Left kidney (tissue), 2 donors: ENCODE measurements around the gene ZNF724. TPM values are rescaled to one million over a fixed set of nuclear protein-coding genes. Genes with fewer than 3 reads are reported as not detected.
"Not testable (repeated sequence)": the region's sequence is repeated elsewhere in the genome, so short reads cannot be mapped to it uniquely, and the experiment has no call there.

Experiments used
- DNase-seq: peaks from one replicate; pipeline ENCODE4 v3.0.0-alpha.2; 2013
- polyA plus RNA-seq: library from polyadenylated mRNA; unstranded; fragments of 120-200 nt; gene quantifications from one replicate; pipeline ENCODE4 v1.2.1, GENCODE V29; 2013; ENCODE audit not compliant: insufficient read length

ZNF724 gene
- polyA plus RNA-seq, 1 donor = 8.4 TPM

DNA sequence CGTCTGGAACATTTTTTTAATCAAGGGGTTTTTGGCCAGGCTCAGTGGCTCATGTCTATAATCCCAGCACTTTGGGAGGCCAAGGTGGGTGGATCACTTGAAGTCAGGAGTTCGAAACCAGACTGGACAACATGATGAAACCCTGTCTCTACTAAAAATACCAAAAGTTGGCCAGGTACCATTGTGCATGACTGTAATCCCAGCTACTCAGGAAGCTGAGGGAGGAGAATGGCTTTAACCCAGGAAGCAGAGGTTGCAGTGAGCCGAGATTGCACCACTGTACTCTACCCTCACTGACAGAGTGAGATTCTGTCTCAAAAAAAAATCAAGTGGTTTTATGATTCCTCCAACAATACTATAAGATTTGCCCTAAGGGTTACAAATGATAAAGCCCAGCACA lies 3.1 kb upstream of the ZNF724 start:
- DNase-seq = not testable (repeated sequence)

DNA sequence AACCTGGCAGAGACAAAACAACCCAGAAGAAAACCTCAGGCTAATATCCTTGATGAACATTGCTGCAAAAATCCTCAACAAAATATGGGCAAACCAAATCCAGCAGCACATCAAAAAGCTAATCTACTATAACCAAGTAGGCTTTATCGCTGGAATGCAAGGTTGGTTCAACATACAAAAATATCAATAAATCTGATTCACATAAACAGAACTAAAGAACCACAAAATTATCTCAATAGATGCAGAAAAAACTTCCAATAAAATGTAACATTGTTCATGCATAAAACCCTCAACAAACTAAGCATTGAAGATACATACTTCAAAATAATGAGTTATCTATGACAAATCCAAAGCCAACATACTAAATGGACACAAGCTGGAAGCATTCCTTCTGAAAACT lies 8.8 kb downstream of the ZNF724 start:
- DNase-seq = no peak

DNA sequence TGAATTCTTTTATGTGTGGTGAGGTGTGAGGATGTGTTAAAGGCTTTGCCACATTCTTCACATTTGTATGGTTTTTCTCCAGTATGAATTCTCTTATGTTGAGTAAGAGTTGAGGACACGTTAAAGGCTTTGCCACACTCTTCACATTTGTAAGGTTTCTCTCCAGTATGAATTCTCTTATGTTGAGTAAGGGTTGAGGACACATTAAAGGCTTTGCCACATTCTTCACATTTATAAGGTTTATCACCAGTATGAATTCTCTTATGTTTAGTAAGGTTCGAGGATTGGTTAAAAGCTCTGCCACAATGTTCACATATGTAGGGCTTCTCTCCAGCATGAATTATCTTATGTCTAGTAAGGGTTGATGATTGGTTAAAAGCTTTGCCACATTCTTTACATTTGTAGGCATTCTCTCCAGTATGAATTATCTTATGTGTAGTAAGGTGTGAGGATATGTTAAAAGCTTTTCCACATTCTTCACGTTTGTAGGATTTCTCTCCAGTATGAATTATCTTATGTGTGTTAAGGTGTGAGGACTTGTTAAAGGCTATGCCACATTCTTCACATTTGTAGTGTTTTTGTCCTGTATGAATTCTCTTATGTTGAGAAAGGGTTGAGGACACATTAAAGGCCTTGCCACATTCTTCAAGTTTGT lies 27.1 kb downstream of the ZNF724 start:
- no peak for DNase-seq

- DNase-seq = peak; percentile 8
Observed at GRCh38 chr19:23203841-23204344, 46.3 kb downstream of the ZNF724 start.

DNA sequence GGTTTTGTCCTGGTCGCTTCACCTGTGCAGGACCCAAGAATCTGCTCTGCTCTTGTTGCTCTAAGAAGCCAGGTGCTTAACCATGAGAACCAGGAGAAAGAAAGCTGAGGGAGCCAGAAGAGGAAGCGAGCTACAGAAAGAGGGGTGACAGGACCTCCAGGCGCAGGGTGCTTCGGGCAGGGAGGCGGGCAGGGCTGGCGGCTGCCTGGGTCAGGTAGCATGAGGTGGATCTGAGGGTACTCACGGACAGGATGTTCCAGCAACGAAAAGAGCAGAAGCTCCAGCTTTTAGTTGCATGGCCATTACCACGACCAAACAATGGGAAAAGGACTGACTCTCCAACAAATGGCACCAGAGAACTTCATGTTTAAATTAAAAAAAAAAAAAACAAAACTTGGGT lies 59.9 kb downstream of the ZNF724 start:
- DNase-seq = no peak

- no peak for DNase-seq
Observed at GRCh38 chr19:23183251-23183650, 66.9 kb downstream of the ZNF724 start.

Other genes with a start within 250 kb of the ZNF724 start
- 0.42 TPM for gene ZNF728, start 247.2 kb downstream of the ZNF724 start, polyA plus RNA-seq
- 18.2 TPM for gene ZNF730, start 133.4 kb downstream of the ZNF724 start, polyA plus RNA-seq
- gene ZNF91, start 145.1 kb upstream of the ZNF724 start, polyA plus RNA-seq = 77.5 TPM